HUDEP-2 (cell line): Measurements from ENCODE around the gene CYP3A7.
"Not testable (repeated sequence)": the region's sequence is repeated elsewhere in the genome, so short reads cannot be mapped to it uniquely, and the experiment has no call there.

Source experiments
- DNase-seq, 76 experiments: peaks; one replicate each; lab custom pipeline; 2025; ENCODE audit not compliant: unreplicated experiment in 76 of 76; lab: John Stamatoyannopoulos, UW

Gene CYP3A7

DNA sequence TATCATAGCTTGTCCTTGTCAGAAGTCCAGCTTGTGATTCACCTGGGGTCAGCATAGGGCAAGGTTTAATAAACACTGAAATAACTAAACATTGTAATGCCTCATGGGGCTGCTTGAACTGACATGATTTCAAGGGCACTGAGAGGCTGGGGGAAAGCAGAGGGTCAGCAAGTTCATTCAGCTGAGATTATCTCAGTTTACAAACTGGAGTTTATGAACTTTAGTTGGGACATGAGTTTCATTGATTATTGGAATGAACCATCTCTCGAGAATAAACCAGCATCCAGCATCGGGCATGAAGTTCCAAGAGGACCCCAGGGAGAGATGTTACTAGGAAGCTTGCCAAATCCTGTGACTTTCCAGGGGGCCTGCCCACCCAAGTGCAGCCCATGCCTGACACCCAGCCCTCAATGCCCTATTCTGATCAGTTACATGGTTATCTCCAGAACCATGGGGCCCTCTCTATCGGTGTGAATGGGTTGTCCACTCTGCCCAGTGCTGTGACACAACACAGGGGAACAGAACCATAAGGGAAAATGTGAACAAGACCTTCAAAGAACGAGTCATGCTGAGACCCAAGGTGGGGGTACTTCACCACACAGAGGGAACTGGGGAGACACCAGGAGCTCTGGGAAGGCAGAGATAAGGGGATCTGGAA, 7.9 kb upstream of the CYP3A7 start:
- no peak for DNase-seq

DNA sequence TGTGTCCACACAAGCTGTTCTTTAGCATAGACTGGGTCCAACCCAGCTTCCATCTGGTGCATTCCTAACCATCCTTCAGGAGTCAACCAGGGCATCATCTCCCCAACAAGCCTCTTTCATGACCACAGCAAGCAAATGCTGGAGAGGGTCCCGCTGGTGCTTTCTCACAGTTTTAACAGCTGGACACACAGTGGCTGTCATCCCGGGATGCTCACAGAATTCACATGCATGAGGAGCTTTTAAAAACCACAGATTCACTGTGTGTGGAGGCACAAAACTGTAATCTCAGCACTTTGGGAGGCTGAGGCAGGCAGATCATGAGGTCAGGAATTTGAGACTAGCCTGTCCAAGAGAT, 6.4 kb upstream of the CYP3A7 start:
- no peak for DNase-seq

DNA sequence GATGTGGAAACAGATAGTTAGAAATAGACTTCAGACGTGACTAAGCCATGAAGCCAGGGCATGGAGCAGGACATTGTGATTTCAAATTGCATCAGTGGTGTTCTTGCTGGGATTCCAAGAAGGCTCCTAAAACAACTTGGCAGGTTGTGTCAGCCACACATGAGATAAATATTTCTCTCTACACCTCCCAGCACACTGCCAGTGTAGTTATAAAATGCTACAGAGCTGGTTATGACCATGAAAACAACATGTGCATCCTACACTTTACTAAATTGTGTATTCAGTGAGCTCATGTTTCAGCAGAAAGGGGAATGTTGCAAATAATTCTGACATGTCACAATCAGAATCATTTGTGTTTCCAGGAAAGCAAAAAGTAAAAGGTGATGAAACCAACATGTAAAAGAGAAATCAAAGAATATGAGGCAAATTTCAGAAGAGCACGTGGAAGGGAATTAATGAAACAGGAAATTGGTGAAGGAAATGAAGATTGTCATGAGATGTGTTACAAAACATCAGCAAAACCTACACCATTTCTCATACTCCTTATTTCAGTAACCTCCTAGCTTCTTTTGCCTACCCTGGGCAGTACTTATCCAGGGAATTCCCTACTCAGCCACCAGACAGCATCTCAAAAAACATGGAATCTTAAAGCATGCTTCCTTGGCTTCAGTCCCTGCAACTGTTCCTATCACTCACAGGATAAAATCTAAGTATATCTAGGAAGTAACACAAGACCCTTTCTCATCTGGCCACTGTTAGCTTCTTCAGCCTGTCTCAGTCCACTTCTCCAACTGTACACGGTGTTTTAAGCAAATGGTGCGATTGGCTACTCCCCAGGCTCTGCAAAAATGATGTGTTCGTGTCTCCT, 5.8 kb upstream of the CYP3A7 start:
- no peak for DNase-seq

DNA sequence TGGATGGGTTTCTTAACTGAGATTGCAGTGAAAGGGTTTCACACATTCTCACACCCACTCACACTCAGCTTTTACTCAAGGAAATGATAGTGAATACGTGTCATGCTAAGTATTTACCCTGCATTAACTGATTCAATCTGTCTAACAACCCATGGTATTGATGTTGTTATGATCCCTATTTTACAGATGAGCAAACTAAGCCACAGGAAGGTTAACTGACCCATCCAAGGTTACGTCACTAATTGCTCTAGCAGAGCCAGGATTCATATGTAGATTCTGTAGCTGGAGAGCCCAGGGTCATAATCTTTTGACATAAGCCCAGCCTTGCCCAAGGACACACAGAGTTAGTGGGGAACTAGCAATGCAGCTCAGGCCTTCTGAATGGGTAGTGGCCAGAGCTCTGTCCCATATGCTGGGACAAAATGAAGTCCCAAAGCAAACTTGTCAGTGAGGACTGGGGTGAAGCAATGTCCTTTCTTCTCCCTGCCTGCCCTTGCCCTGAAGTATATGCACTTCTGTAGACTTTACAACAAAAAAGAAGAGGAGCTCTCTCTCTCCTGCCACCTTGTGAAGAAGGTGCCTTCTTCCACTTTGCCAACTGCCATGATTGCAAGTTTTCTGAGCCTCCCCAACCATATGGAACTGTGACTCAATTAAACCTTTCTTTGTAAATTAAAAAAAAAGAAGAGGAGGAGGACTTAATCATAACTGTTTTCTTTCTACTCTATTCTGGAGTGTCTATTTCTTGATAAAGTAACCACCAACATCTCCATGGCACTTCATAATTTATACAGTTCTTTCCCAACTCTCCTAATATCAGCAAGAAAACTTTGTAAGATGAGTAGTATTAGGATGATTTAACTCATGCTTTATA, 4.9 kb upstream of the CYP3A7 start:
- DNase-seq, result no peak

DNA sequence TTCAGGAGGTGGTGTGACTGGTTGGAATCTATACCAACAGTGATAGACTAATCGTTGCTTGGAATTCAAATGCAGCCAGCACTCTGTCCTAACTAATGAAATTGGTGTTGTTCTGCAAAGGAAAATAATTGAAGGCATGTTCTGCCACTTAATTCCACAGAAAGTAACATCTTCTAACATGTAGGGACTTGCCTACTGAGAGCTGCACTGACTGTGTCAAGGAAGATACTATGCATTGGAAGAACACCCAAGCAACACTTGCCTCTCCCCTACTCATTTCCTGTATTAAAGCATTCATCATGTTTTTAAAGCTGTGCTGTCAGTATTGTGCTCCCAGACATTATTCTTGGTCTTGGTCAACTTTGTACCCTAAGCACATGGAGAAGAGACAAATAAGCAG, 2.7 kb upstream of the CYP3A7 start:
- no peak for DNase-seq

DNA sequence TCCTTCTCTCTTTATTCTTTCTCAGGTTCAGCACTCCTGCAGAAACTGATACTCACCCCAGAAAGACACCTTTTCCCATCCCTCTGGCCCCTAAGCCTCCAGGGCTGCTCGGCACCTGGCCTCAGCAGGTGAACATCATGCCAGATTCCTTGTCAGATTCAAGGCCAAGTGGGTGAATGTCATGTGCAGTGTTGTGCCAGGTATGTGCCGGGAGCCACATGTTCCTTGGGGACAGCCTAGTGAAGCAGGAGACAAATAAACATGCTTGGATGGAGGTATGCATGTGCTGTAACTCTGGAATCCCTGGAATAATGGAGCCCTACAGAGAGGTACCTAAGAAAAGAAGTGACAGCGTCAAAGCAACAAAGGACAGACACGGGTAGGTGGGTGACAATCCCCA, 1.7 kb upstream of the CYP3A7 start:
- not testable (repeated sequence) for DNase-seq

DNA sequence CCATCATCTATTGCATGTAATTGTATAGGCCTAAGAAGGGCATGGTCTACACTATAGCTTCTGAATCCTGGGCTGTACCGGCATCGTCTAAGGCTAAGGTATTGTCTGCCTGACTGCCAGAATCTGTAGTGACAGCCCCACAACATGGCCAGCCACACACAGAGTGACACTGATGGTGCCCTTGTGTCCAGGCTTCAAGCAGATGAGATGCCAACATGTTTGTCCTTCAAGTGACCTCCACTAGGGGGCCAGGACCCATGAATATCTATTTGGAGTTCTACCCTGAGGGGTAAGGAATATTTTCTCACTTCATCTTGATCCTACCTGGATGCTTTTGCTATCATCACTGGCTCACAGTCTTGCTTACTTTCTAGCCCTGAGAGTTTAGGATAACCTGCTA, 1.5 kb downstream of the CYP3A7 start:
- DNase-seq, result peak in 1 of 76 experiments; percentile 1

DNA sequence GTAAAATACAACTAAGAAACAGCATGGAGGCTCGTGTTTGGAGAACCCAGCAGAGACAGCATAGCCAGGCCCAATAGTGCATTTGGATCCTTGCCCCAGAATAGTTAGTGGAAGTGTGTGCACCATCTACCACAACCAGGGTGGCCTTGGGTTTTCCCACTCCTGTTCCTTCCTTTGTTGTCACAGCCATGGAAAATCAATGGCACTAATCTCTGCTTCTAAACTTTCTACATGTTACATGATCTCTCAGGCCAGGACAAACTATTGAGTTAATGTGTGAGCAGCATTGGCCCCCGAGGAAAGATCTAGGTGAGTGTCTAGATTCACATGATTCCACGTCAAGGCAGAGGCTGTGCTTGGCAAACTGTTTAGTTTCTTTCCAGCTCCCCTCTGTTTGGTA, 2.0 kb downstream of the CYP3A7 start:
- DNase-seq, result no peak

DNA sequence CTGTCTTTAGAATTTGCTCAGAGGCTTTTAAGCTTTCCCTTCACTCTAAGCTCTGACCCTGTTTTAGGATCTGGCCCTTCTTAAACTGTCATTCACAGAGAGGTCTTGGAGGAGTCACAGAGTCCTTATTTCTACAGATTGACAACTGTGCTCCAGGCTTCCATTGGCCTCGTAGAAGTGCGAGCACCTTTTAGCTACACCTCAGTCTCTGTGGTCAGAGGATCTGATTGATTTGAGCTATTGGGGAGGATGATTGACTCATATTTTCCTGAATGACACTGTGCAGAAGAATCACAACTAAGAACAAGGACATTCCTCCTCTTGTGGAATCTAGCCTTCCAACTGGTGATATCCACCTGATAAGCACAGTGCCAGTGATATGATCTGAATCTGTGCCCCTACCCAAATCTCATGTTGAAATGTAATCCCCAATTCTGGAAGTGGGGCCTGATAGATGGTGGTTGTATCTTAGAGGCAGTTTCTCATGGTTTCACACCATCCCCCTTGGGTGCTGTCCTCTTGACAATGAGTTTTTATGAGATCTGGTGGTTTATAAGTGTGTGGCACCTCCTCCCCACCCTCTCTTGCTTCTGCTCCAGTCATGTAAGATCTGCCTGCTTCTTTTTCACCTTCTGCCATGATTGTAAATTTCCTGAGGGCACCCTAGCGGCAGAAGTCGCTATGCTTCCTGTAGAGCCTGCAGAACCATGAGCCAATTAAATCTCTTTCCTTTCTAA, 3.2 kb downstream of the CYP3A7 start:
- no peak for DNase-seq

DNA sequence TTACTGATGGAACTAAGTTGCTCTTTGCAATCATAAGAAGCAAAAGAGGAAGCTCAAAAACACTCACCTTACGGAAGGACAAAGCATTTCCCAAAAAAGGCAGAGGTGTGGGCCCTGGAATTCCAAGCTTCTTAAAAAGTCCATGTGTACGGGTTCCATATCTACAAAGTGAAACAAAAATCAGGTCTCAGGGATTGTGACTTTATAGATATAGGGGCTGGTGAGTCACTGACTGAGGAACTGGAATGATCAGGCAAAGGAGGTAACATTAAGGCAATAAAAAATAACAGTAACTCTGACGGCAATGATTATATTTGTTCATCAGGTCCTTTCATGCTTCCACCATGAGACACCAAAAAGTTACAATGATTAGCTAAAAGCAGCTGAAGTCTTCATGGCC, 4.0 kb downstream of the CYP3A7 start:
- no peak for DNase-seq

DNA sequence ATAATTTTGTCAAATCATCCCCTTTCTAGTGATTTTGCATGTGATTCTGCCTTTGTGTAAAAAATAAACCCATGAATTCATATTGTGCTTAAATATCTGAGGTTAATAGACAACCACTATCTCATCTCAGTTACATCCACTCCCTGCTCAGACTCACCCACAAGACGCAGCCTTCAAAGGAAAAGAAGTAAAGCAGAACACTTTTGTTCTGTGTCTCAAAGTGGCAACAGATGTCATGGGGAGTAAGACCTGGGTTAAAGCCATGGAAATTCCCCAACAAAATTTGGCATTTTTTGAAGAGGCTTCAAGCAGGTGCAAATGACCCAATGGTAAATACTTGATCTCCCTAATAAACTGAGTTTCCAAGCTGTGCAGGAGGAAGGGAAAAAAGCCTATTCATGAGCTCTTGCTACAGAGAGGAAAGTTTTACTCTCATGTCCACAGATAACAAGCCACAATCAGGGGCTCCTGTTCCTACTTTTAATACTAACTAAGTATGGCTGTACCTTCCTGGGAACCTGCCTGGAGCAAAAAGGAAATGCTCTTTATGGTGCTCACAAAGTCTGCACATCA, 4.7 kb downstream of the CYP3A7 start:
- DNase-seq, result no peak

DNA sequence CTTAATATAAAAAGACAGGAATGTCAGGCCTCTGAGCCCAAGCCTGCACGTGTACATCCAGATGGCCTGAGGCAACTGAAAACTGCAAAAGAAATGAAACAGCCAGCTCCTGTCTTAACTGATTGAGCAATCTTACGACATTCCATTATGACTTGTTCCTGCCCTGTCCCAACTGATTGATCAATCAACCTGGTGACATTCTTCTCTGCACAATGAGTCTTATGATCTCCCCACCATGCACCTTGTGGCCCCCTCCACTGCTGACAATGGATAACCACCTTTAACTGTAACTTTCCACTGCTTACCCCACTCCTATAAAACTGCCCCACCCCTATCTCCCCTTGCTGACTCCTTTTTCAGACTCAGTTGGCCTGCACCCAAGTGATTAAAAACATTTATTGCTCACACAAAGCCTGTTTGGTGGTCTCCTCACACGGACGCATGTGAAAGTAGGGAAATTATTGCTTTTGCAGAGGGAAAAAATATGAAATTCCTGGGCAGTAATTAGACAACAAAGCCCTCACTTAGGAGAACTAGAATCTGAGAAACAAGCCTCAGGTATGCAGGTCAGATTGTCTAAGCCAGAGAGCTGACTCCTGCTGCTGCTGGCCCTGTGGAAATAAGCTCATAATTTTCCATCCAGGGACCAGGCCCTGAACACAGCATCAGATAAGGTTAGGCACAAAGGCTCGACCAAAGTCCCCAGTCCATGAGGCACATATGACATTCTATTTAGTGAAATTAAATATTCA, 5.3 kb downstream of the CYP3A7 start:
- DNase-seq, result no peak

DNA sequence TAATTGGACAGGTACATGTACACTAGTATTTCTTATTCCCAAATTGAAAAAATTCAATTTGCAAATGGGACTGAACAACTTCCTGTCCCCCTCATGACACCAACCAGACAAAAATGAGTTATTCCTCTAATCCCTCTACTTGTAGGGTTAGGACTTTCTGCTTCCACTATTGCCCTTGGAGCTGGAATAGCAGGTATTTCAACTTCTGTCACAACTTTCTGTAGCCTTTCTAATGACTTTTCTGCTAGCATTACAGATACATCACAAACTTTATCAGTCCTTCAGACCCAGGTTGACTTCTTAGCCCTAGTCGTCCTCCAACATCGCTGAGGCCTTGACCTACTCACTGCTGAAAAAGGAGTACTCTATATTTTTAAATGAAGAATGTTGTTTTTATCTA, 6.4 kb downstream of the CYP3A7 start:
- DNase-seq, result no peak

DNA sequence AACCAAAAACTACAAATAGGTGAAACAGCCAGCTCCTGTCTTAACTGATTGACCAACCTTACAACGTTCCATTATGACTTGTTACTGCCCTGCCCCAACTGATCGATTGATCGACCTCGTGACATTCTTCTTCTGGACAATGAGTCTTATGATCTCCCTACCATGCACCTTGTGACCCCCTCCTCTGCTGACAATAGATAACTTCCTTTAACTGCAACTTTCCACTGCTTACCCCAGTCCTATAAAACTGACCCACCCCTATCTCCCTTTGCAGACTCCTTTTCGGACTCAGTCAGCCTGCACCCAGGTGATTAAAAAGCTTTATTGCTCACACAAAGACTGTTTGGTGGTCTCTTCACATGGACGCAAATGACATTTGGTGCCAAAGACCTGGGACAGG, 11.8 kb downstream of the CYP3A7 start:
- not testable (repeated sequence) for DNase-seq

DNA sequence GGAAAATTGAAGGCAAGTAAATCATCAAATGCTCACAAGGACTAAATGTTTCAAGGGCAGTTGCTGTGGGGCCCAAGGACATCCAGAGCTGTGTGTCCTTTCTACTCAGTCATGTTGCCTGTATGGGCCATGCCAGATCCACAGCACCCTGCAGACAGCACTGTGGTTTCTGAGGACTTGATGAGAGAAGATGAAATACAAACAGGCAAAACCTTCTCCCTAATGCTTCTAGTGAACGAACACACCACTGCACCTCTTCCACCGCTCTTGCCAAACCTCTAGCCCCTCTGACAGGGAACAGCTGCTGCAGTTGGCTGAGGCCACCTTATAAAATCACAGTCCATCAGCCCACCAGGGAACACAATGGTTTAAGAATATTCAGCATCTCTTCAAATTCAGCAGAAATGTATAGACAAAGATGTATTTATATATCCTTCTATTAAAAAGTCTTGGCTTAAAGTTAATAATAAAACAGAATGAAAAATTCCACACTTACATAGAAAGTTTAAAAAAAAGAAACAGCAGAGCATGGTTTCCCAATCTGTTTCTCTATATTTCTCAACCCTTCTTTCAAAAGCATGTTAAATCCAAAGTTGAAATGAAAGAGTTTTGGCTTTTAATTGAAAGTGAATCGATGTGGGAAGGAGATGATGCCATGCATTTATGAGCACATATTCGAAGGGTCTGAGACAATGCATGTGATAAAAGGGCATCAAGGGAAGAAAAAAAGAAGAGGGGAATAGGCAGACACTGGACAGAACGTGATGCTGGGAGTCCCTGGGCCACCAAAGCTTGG, 14.0 kb downstream of the CYP3A7 start:
- DNase-seq, result no peak

DNA sequence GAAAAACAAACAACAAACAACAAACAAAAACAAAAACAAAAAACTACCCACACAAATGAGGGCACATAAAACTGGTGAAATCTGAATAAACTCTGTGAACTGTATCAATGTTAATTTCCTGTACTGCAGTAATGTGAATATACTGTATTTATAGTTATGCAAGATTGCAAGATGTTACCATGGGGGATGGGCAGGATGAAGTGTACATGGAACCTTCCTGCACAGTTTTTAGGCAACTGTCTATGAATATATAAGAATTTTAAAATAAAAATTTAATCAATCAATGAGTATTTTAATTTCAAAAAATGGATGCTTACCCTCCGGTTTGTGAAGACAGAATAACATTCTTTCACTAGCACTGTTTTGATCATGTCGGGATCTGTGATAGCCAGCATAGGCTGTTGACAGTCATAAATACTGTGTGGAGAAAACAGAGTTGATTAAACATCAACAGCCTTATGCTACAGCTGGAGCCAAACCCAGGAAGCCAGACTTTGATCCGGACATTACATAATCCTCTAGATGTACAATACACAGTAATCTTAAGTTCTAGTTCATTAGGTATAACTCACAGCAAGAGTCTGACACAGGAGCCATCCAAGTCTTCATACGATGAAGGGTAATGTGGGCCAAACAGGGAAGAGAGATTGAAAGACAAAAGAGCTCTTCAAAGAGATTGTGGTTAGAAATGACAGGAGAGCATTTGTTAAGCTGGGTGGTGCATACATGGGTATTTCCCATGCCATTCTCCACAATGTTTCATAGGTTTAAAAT, 14.8 kb downstream of the CYP3A7 start:
- no peak for DNase-seq

DNA sequence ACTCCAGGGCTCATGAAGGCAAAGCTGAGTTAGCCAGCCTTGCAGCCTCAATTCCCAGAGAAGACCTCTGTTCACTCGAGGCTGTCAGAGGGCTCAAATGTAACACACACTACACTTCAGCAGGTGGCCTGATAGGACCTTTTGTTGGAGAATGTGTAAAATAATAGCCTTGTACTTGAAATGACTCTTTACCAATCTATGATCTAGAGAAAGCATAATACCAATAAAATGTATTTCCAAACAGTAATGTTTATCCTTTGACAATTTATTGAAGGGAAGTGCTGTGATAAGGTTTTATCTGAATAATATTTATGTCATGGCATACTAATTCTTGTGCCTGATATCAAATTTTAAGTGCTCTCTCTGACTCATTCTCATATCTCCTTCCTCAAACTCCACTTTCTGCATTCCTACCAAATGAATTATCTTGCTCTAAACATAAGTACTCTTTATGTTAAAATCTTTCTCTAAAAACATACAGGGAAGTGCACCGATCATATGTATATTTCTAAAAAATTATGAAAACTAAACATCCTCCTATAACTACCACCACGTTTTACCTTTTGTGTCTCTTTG, 20.9 kb downstream of the CYP3A7 start:
- DNase-seq, result no peak
